Right lobe of liver (tissue), 6 donors: ENCODE measurements around the gene COL23A1. TPM values are rescaled to one million over a fixed set of nuclear protein-coding genes. Genes with fewer than 3 reads are reported as not detected.

Source experiments
- ATAC-seq, 4 donors: fragments of 200-7000 bp; cut with Tn5 transposase; one replicate each; pipeline ENCODE4 v1.9.1; 2020; ENCODE audit warnings: mild to moderate bottlenecking in 4 of 4, moderate library complexity in 4 of 4
- DNase-seq, 3 donors: peaks; one replicate each; pipeline ENCODE4 v3.0.0-alpha.2; 2020
- H3K27ac ChIP-seq, 3 donors: fragments of 200-600 bp; one replicate each; pipeline ENCODE4 v1.8.0; 2022
- H3K27me3 ChIP-seq, 2 donors: fragments of 200-600 bp; one replicate each; pipeline ENCODE4 v1.8.0; 2022
- H3K36me3 ChIP-seq, 4 donors: fragments of 200-600 bp; sonication (generic) in 1 of 4; one replicate each; pipeline versions ENCODE4 v1.5.1 to v1.8.0; 2017 to 2022; ENCODE audit warnings: control low read depth in 1 of 4
- H3K4me1 ChIP-seq, 4 donors: fragments of 200-600 bp; sonication (generic) in 1 of 4; one replicate each; pipeline versions ENCODE4 v1.5.1 to v1.8.0; 2017 to 2022; ENCODE audit warnings: control low read depth in 1 of 4
- H3K4me3 ChIP-seq, 3 donors: fragments of 200-600 bp; one replicate each; pipeline ENCODE4 v1.8.0; 2022
- H3K9me3 ChIP-seq, 4 donors: fragments of 200-600 bp; sonication (generic) in 1 of 4; one replicate each; pipeline versions ENCODE4 v1.5.1 to v1.8.0; 2017 to 2022; ENCODE audit warnings: control low read depth in 1 of 4
- CTCF ChIP-seq, 4 donors: fragments of 200-600 bp in 3 of 4; fragments of 450-650 bp in 1 of 4; IDR thresholded peaks; one replicate each; pipeline versions ENCODE4 v1.5.1 to v1.8.0; 2016 to 2022; ENCODE audit warnings: antibody characterized with exemption in 4 of 4, mild to moderate bottlenecking in 2 of 4
- POLR2A ChIP-seq: fragments of 450-650 bp; IDR thresholded peaks from one replicate; pipeline ENCODE4 v1.6.1; 2017; ENCODE audit warnings: antibody characterized with exemption, mild to moderate bottlenecking
- WGBS: methylation state at CpG from one replicate; pipeline ENCODE4 v1.1.6; 2018; ENCODE audit warnings: low coverage, low lambda C conversion rate; ENCODE audit not compliant: insufficient coverage; ENCODE audit errors: missing lambda C conversion rate; 5-methylcytosine and 5-hydroxymethylcytosine counted together
- intact Hi-C, 2 donors: fragments of 100-400 bp; cut with DNase I; formaldehyde crosslinking; loops; one replicate each; pipeline versions ENCODE4 v1.11.2 to v1.14.1; 2022
- total RNA-seq, 6 experiments: library from RNA; depleted of rRNA in 2 of 6; stranded (reverse); fragments of >200 nt in 2 of 6; fragmentation: NEBNext Ultra II Directional in 3 of 6; extraction: Animal tissue kit (Norgen Biotek cat#: 25700) in 3 of 6; gene quantifications; one replicate each; pipeline versions ENCODE4 v1.1.0 to v1.2.4, GENCODE V29; 2016 to 2023
- donor health status: DM: no; HTN: yes; CAD: no.
- donor health status: DM: no; HTN: no; CAD: no.
- donor health status: DM: no; HTN: no; CAD: no.
- donor health status: DM: no; HTN: yes; CAD: no.
- donor health status: DM: no; HTN: yes; CAD: no.

Gene COL23A1
- total RNA-seq, 6 experiments from 2014 or later = 0.25 to 1.2 (median 0.50) TPM

- ATAC-seq (no peak), DNase-seq (peak in 1 of 3 donors; percentile 8)
- Histone ChIP-seq H3K27me3 (no peaks in the 10 kb centered on the region), H3K9me3 (no peaks in the 10 kb centered on the region), H3K36me3 (no peaks in the 10 kb centered on the region), H3K27ac (no peak overlapping the region), H3K4me1 (peaks cover 2 to 10% (median 8%) of the 10 kb centered on the region in 4 donors), H3K4me3 (no peak overlapping the region)
- 86% methylated on average over 7 of the region's 7 CpGs for WGBS
- intact Hi-C loops = no loop called here
- no peak for TF ChIP-seq POLR2A
- TF ChIP-seq CTCF (IDR thresholded peaks at IDR 0.05) = no peak
These were observed 263.8 kb downstream of the COL23A1 start for GRCh38 chr5:178326374-178326715.

- ATAC-seq = no peak
These were observed 264.4 kb downstream of the COL23A1 start for GRCh38 chr5:178325679-178326373.

GRCh38 chr5:178325311-178325678 lies 264.9 kb downstream of the COL23A1 start:
- no peak for TF ChIP-seq POLR2A
- H3K9me3 ChIP-seq = no peaks in the 10 kb centered on the region
- no peaks in the 10 kb centered on the region for H3K36me3 ChIP-seq
- no peak for ATAC-seq
- DNase-seq = peak in 1 of 3 donors; percentile 15
- intact Hi-C loops = no loop called here
- no peak overlapping the region for H3K27ac ChIP-seq
- no peaks in the 10 kb centered on the region for H3K4me1 ChIP-seq
- 93% methylated on average over 6 of the region's 6 CpGs for WGBS
- H3K4me3 ChIP-seq = no peak overlapping the region
- H3K27me3 ChIP-seq = no peaks in the 10 kb centered on the region

More at GRCh38 chr5:178325679-178326373, 264.4 kb downstream of the COL23A1 start:
- WGBS = 80% methylated on average over 15 of the region's 20 CpGs
- H3K4me3 ChIP-seq = no peak overlapping the region
- peak in 2 of 3 donors; percentile 4 to 31 for DNase-seq
- H3K27ac ChIP-seq = no peak overlapping the region
- intact Hi-C loops = no loop called here
- H3K4me1 ChIP-seq = peaks cover 0 to 5% (median 3%) of the 10 kb centered on the region in 4 donors
- H3K27me3 ChIP-seq = no peaks in the 10 kb centered on the region
- H3K9me3 ChIP-seq = no peaks in the 10 kb centered on the region
- TF ChIP-seq POLR2A (no peak), CTCF (IDR thresholded peaks at IDR 0.05) (no peak)
- no peaks in the 10 kb centered on the region for H3K36me3 ChIP-seq

GRCh38 chr5:178324481-178325310 lies 265.5 kb downstream of the COL23A1 start:
- Histone ChIP-seq H3K4me3 (no peak overlapping the region), H3K27me3 (no peaks in the 10 kb centered on the region), H3K4me1 (no peaks in the 10 kb centered on the region), H3K9me3 (no peaks in the 10 kb centered on the region), H3K27ac (no peak overlapping the region), H3K36me3 (no peaks in the 10 kb centered on the region)
- ATAC-seq (no peak), DNase-seq (peak in 1 of 3 donors; percentile 31)
- intact Hi-C loops = no loop called here
- 56% methylated on average over 5 of the region's 31 CpGs for WGBS
- TF ChIP-seq CTCF (IDR thresholded peaks at IDR 0.05) (no peak), POLR2A (no peak)

- H3K4me3 ChIP-seq = no peak overlapping the region
- H3K4me1 ChIP-seq = no peaks in the 10 kb centered on the region
- DNase-seq (peak in 2 of 3 donors; percentile 6 to 36), ATAC-seq (no peak)
- H3K9me3 ChIP-seq = no peaks in the 10 kb centered on the region
- H3K27me3 ChIP-seq = no peaks in the 10 kb centered on the region
- no peaks in the 10 kb centered on the region for H3K36me3 ChIP-seq
- intact Hi-C loops = no loop called here
- WGBS = 70% methylated on average over 4 of the region's 7 CpGs
- TF ChIP-seq CTCF (IDR thresholded peaks at IDR 0.05) (no peak), POLR2A (no peak)
- no peak overlapping the region for H3K27ac ChIP-seq
These were observed 266.2 kb downstream of the COL23A1 start for GRCh38 chr5:178323961-178324360.
